ENCODE data around the gene TRPM2. TPM values are rescaled to one million over a fixed set of nuclear protein-coding genes. Genes with fewer than 3 reads are reported as not detected.
"Not testable (repeated sequence)": the region's sequence is repeated elsewhere in the genome, so short reads cannot be mapped to it uniquely, and the experiment has no call there.

Gene TRPM2
- total and polyA plus RNA-seq, 2 donors (not counting 3 experiments of a cell fraction or from before 2014, with no cell fraction given) = not detected

GRCh38 chr21:44479556-44480199 is 126.3 kb downstream of the TRPM2 start:
- H3K27ac ChIP-seq (ENCODE audit: insufficient read depth, low read depth, low read length); BruUV-seq (replicated peaks); FAIRE-seq; H3K4me2 ChIP-seq (ENCODE audit: insufficient read depth, low read length); H3K4me1 ChIP-seq (ENCODE audit: control insufficient read depth, extremely low read depth, insufficient read depth, low read length); H3K79me2 ChIP-seq (ENCODE audit: control insufficient read depth, insufficient read depth, low read length); POLR2A ChIA-PET; H4K20me1 ChIP-seq (replicated peaks; ENCODE audit: control insufficient read depth, extremely low read depth, insufficient read depth, low read length); H2AFZ ChIP-seq (ENCODE audit: low read depth, low read length); H3K9ac ChIP-seq (replicated peaks; ENCODE audit: extremely low read depth, insufficient read depth, low read length); H3K9me3 ChIP-seq (replicated peaks; ENCODE audit: control insufficient read depth, insufficient read depth, low read length); H3K27me3 ChIP-seq (ENCODE audit: control insufficient read depth in 2 of 2, insufficient read depth in 2 of 2, low read length in 2 of 2); dilution Hi-C loops (cut with MboI; ENCODE audit: extremely low pct_ligation_motif_present, low sequenced_read_pairs); H3K36me3 ChIP-seq (ENCODE audit: control insufficient read depth in 2 of 2, extremely low read depth in 1 of 2, insufficient read depth in 2 of 2, low read length in 2 of 2); H3K4me3 ChIP-seq (replicated peaks in 1 of 3; ENCODE audit: insufficient read depth in 1 of 3, low read depth in 1 of 3, low read length in 3 of 3); DNase-seq (ENCODE audit: low read depth, low spot score); H3K9me1 ChIP-seq (replicated peaks; ENCODE audit: control insufficient read depth, extremely low read depth, insufficient read depth, low read length): not testable (repeated sequence)
- CTCF ChIA-PET = interaction anchor here (0.7 to 1.9 kb wide), 4 partner anchors 18 to 314 kb away, joined by 3 to 11 read pairs (median 3); no protein-coding TSS in a partner anchor
- TF ChIP-seq, protein P1, sequence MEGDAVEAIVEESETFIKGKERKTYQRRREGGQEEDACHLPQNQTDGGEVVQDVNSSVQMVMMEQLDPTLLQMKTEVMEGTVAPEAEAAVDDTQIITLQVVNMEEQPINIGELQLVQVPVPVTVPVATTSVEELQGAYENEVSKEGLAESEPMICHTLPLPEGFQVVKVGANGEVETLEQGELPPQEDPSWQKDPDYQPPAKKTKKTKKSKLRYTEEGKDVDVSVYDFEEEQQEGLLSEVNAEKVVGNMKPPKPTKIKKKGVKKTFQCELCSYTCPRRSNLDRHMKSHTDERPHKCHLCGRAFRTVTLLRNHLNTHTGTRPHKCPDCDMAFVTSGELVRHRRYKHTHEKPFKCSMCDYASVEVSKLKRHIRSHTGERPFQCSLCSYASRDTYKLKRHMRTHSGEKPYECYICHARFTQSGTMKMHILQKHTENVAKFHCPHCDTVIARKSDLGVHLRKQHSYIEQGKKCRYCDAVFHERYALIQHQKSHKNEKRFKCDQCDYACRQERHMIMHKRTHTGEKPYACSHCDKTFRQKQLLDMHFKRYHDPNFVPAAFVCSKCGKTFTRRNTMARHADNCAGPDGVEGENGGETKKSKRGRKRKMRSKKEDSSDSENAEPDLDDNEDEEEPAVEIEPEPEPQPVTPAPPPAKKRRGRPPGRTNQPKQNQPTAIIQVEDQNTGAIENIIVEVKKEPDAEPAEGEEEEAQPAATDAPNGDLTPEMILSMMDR (IDR thresholded peaks at IDR 0.05; ENCODE audit: extremely low read depth in 1 of 2, insufficient read depth in 1 of 2, low read depth in 1 of 2, low read length in 2 of 2) = peak; percentile 17 to 58
- intact Hi-C loops (cut with micrococcal nuclease) = loop anchor here (1.0 kb wide), 1 partner anchor 140 kb away; the partner anchor contains the start of gene CFAP410

DNA sequence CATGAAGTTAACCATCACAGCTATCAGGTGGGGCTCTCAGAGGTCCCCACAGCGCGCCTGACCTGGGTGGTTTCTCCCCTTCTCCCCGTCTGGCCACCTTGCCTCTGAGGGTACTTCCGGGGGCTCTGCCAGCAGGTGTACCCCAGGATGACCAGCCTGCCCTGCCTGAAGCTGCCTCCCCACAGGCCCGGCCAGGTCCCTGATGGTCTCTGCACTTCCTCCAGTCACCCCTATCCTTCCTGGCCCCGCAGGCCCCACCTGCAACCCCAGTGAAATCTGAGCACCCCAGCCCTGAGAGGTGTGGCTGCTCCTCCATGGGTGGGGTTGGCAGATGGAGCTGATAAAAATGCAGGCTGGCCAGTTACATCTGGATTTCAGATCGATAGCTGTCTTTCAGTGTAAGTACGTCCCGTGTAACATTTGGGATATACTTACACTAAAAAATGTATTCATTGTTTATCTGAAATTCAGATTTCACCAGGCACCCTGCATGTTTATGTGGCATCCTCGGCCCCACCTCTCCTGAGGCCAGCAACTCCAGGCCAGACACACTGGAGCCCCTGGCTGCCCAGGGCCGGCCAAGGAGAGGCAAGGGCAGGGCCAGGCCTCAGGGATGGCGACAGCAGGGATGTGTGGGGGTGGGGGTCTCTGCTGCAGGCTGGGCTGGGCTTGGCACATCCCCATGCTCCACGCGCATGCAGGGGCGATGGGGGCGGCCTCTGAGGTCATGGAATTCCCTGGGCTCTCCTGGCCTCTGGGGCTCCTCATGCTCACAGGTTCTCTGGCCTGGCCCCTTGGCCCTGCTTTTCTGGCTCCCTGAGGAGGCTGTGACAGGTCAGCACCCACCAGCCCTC is 127.0 kb downstream of the TRPM2 start:
- no peaks in the 10 kb centered on the region for H3K27me3 ChIP-seq (ENCODE audit: control insufficient read depth in 2 of 2, insufficient read depth in 2 of 2, low read length in 2 of 2)
- H3K9ac ChIP-seq (replicated peaks; ENCODE audit: extremely low read depth, insufficient read depth, low read length) = no peak overlapping the region
- no peaks in the 10 kb centered on the region for H4K20me1 ChIP-seq (replicated peaks; ENCODE audit: control insufficient read depth, extremely low read depth, insufficient read depth, low read length)
- no peak for DNase-seq (ENCODE audit: low read depth, low spot score)
- intact Hi-C loops (cut with micrococcal nuclease) (no loop called here), dilution Hi-C loops (cut with MboI; ENCODE audit: extremely low pct_ligation_motif_present, low sequenced_read_pairs) (no loop called here)
- H2AFZ ChIP-seq (ENCODE audit: low read depth, low read length) = no peak overlapping the region
- FAIRE-seq = no peak
- no peak overlapping the region for H3K4me2 ChIP-seq (ENCODE audit: insufficient read depth, low read length)
- H3K79me2 ChIP-seq (ENCODE audit: control insufficient read depth, insufficient read depth, low read length) = no peaks in the 10 kb centered on the region
- no peak overlapping the region for H3K27ac ChIP-seq (ENCODE audit: insufficient read depth, low read depth, low read length)
- ChIA-PET POLR2A (no interaction called here), CTCF (interaction anchor here (0.7 to 1.9 kb wide), 4 partner anchors 19 to 313 kb away, joined by 3 to 11 read pairs (median 3); no protein-coding TSS in a partner anchor)
- no peak overlapping the region for H3K4me3 ChIP-seq (replicated peaks in 1 of 3; ENCODE audit: insufficient read depth in 1 of 3, low read depth in 1 of 3, low read length in 3 of 3)
- H3K36me3 ChIP-seq (ENCODE audit: control insufficient read depth in 2 of 2, extremely low read depth in 1 of 2, insufficient read depth in 2 of 2, low read length in 2 of 2) = no peaks in the 10 kb centered on the region
- H3K4me1 ChIP-seq (ENCODE audit: control insufficient read depth, extremely low read depth, insufficient read depth, low read length) = no peaks in the 10 kb centered on the region
- no peaks in the 10 kb centered on the region for H3K9me3 ChIP-seq (replicated peaks; ENCODE audit: control insufficient read depth, insufficient read depth, low read length)
- BruUV-seq (replicated peaks) = no TSS peak
- TF ChIP-seq FOS (IDR thresholded peaks at IDR 0.05; ENCODE audit: borderline replicate concordance, insufficient read depth, low read length) (no peak), JUN (IDR thresholded peaks at IDR 0.05; ENCODE audit: borderline replicate concordance, insufficient read depth, insufficient read length, low read depth) (no peak), EZH2 (IDR thresholded peaks at IDR 0.05; ENCODE audit: borderline replicate concordance, low read depth, low read length, severe bottlenecking) (no peak), GATA2 (IDR thresholded peaks at IDR 0.05; ENCODE audit: insufficient read depth, insufficient read length, low read depth, low read length) (no peak), MAX (IDR thresholded peaks at IDR 0.05; ENCODE audit: insufficient read depth, insufficient read length) (no peak), POLR2A (IDR thresholded peaks at IDR 0.05; ENCODE audit: low read depth, low read length) (no peak), MYC (IDR thresholded peaks at IDR 0.05; ENCODE audit: low read depth, low read length) (no peak), POLR2AphosphoS5 (IDR thresholded peaks at IDR 0.05; ENCODE audit: insufficient read depth, low read depth, low read length) (no peak)
- TF ChIP-seq, protein P1 (IDR thresholded peaks at IDR 0.05; ENCODE audit: extremely low read depth in 1 of 2, insufficient read depth in 1 of 2, low read depth in 1 of 2, low read length in 2 of 2) = no peak
- no peaks in the 10 kb centered on the region for H3K9me1 ChIP-seq (replicated peaks; ENCODE audit: control insufficient read depth, extremely low read depth, insufficient read depth, low read length)

Measured in endothelial cell of umbilical vein (primary cell).